ENCODE data around the gene EGFL8. TPM values are rescaled to one million over a fixed set of nuclear protein-coding genes. Genes with fewer than 3 reads are reported as not detected.
"Not testable (repeated sequence)": the region's sequence is repeated elsewhere in the genome, so short reads cannot be mapped to it uniquely, and the experiment has no call there.

Gene EGFL8
- total RNA-seq, 1 donor from 2014 or later: 6.1 TPM

DNA sequence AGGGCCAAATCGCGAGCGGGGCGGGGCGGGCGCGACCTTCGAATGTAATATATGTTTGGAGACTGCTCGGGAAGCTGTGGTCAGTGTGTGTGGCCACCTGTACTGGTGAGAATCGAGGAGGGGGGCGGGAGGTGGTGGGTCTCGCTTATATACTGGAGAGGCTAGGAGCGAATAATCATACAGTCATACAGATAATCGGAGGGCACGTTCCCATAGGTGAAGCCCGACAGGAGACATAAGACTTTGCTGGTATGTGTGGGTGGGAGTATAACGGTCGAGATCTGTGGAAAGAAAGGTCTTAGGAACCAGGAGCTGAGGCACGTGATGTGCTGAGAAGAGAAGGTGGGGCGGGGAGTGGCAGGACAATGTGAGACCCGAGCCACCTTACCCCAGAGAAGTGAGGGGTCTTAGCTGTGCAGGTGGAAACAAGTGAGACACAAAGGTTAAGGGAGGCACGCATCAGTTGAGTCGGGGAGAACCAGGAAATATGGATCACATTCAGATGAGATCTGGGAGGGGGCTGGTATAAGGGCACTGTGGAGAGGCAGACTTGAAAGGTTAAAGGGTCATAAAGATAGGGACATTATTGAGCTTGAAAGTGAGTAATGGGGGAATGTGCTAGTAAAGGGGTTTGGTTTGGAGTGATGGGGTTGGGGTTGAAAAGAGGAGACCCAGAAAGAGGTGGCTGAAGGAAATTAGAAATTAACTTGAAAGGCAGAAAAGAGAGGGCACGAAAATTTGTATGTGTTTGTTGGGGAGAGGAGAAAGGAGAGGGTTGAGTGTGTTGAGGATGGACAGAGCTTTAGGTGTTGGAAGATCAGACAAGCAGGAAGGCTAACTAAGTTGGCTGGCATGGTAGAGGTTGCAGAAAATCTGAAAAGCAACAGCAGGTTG is 14.4 kb downstream of the EGFL8 start:
- no peak for DNase-seq
- ATAC-seq (ENCODE audit: poor library complexity): no peak
- intact Hi-C loops (cut with DNase I): no loop called here

DNA sequence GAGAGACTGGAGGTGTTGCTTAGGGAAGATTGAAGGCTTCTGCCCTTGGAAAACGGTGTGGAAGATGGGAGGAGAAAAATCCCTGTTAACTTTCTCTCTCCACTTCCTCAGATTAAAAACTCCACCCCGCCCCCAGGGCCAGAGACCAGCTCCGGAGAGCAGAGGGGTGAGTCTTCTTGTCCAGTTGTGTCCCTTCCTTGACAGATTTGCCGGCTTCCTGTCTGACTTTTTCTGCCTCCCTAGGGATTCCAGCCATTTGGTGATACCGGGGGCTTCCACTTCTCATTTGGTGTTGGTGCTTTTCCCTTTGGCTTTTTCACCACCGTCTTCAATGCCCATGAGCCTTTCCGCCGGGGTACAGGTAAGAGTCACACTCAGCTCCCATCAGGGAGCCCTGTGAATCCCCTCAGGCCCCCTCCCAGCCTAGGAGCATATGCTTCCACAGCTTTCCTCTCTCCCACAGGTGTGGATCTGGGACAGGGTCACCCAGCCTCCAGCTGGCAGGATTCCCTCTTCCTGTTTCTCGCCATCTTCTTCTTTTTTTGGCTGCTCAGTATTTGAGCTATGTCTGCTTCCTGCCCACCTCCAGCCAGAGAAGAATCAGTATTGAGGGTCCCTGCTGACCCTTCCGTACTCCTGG is 15.5 kb downstream of the EGFL8 start:
- ATAC-seq (ENCODE audit: poor library complexity) (no peak), DNase-seq (no peak)
- intact Hi-C loops (cut with DNase I): no loop called here

DNA sequence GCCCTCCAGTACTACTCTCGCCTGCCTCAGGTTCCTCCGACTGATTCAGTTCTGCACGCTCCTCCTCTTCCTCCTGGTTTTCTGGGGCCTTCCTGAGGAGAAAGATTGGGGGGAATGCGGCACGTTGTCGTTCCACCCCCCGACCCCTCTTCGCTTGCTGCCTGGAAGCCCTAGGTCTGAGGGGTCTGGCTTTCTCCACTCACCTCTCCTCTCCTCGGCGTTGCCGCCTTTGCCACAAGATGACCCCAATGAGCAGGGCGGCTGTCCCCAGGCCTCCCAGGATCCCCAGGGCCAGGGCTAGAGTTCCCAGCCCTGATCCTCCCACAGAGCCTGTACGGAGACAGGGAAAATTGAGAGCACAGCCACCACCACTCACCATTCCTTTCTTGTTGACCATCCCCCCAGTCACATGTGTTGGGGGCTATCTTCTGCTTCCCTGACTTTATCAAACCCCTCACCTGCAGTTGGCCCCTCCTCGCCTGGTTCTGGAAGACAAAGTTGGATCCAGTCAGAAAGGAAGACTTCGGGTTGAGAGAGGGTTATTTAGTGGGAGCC is 16.8 kb downstream of the EGFL8 start:
- ATAC-seq (ENCODE audit: poor library complexity): no peak
- no peak for DNase-seq
- intact Hi-C loops (cut with DNase I): no loop called here

DNA sequence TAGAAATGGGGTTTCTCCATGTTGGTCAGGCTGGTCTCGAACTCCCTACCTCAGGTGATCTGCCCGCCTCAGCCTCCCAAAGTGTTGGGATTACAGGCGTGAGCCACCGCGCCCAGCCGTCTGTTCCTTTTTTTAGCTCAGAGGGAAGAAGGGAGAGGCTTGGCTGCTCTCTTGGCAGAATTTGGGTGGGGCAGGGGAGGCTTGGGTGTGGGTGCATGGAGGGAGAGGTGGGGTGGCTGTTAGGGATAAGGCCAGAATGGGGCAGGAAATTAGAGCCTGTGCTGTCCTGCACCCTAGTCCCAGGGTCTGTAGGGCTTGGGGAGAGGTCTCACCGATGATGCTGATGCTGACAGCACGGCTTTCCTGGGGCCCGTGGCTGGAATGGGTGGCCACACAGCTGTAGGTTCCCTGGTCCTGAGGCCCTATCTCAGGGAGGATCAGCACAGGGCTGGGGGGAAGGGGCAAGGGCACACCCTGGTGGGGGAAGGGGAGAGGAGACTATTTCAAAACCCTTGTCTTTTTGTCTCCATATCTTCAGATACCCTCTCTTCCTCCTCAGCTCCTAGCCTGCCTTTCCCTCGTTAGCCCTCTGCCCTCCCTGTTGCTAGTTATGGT is 17.6 kb downstream of the EGFL8 start:
- intact Hi-C loops (cut with DNase I): no loop called here
- ATAC-seq (ENCODE audit: poor library complexity): no peak
- no peak for DNase-seq

DNA sequence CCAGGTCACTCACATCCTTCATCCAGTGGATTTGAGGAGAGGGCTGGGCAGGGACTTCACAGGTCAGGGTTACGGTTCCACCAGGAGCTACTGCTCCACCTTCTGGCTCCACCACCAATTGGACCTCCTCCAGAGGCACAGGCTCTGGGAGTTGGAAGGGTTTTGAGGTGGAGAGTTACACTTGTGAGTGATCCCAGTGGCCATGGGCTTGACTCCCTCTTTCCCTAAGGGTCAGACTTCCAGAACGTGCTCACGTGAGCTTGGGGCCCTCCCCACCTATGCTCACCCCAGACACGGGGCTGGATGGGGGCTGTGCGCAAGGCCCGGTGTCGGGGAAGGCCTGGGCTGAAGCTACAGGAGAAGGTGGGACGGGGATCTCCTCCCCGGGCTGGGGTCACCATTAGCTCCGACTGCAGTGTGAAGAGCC is 18.2 kb downstream of the EGFL8 start:
- intact Hi-C loops (cut with DNase I): no loop called here
- ATAC-seq (ENCODE audit: poor library complexity): no peak
- no peak for DNase-seq

DNA sequence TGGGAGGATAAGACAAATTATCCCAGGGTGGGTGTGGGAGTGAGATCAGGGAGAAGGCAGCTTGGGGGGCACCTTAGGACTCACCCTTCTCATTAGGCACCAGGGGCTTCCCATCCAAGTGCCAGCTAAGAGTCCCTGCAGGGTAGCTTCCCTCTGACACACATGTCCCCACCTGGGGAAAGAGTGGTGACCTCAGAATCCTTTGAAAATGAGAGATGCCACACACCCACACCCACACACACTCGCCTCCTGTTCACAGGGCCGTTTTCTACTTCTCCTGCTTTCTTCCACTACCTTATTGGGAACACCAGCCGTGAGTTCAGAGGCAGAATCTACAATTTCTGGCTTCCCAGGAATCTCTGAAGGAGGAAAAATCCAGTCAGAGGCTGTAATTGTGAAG is 18.6 kb downstream of the EGFL8 start:
- ATAC-seq (ENCODE audit: poor library complexity) (no peak), DNase-seq (no peak)
- intact Hi-C loops (cut with DNase I): no loop called here

DNA sequence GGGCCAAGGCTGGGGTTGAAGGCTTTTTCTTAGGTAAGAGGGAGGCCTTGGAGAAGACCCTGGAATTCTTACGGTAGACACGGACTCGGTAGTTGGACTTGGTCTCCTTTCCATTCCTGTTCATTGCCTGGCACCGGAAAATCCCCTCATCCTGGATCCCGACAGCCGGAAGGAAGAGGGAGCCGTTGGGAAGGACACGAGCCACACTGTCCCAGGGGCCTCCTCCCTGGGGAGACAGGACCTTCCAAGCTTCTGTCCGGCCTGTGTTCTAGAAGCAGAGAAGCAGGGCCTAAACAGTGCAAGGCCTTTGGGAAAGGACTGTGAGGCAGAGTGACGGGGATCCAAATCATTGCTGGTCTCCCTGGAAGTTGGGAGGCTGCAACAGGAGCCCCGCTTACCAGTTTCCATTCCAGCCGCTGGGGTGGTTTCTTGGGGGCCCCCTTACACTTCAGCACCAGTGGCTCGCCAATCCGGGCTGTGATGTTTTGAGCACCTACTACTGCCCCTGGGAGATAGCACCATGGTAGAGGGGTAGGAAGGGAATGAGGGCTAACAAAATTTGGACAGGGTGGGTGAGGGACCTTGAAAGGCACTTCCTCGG is 19.2 kb downstream of the EGFL8 start:
- intact Hi-C loops (cut with DNase I): no loop called here
- DNase-seq (no peak), ATAC-seq (ENCODE audit: poor library complexity) (no peak)

DNA sequence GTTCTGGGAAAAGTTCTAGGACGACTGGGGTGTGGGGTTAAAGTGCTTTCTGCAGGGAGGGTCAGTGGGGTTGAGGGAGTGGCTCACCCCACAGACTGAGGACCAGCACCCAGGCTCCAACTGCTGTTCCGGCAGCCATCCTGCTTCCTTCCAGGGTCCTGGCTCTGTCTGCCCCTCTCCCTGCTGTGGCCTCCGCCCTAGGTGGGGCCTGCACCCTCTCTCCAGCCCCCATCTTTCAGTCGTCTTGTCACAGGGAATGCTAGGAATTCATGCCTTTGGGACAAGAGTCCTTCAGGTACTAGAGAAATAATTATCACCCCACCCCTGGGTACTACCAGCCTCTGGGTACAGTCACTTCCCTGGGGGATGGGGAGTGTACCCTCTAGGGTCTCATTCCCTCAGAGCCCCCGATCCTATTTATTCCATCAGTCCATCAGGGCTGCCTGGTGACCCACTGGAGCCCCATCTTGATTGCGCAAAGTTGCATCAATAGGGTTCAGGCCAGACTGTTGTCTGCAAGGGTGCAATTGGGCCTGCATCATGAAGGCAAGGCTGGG is 19.8 kb downstream of the EGFL8 start, which contains the start of gene AGER:
TSS of gene AGER (minus strand) at position 170 of the 557 bp plus-strand sequence. CDS start at position 139, 31 bp downstream.
- ATAC-seq (ENCODE audit: poor library complexity) (no peak), DNase-seq (no peak)
- intact Hi-C loops (cut with DNase I): no loop called here

DNA sequence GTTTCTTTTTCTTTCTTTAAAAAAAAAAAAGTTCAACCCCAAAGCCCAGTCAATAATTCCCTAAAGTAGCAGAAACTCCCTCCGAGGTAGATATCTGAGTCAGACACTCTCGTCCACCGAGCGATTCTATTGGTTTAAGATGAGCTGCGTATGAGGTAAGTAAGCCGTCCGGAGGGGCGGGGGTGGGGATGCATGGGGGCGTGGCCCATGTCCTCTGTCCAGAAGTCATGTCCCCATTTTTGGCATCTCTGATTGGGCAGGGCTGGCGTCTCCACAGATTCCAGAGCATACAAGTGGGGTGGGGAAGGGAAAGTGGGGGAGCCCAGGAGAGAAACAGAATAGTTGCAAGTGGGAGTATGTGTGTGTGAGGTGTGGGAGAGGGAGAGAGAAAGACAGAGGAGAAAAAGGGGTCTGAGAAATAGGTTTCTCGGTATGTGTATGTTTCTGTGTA is 21.3 kb downstream of the EGFL8 start:
- ATAC-seq (ENCODE audit: poor library complexity) (peak; percentile 66), DNase-seq (peak; percentile 89)
- intact Hi-C loops (cut with DNase I): not testable (repeated sequence)

DNA sequence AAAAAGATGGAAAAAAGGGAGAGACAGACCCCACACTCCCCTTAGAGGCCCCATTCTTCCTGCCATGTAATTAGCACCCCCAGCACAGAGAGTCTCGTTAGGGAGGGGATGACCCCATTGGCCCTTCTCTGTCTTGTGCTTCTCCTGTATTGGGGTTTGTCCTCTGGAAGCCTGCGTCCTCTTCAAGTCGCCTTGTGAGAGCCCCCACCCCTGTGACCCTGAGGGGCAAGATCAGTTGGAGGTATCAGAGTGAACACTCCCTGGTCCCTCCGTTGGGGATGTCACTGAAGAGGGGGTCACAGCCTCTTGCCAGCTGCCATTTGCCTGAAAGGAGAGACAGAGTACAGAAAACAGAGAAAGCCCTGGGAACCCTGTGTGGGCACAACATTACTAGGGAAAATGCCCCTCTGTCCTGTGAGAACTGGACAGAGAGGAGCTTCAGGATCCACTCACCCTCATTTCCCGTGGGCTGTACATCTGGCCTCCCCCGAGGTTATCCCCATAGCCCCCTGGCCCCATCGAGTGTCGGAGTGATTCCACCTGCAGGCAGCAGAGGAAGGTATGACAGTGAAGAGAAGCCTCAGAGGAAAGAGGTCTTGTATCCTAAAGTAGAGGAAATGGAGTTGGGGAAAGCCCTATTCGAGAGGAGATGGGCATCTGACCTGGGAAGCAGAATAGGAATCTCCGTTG is 21.9 kb downstream of the EGFL8 start:
- intact Hi-C loops (cut with DNase I); DNase-seq; ATAC-seq (ENCODE audit: poor library complexity): not testable (repeated sequence)

DNA sequence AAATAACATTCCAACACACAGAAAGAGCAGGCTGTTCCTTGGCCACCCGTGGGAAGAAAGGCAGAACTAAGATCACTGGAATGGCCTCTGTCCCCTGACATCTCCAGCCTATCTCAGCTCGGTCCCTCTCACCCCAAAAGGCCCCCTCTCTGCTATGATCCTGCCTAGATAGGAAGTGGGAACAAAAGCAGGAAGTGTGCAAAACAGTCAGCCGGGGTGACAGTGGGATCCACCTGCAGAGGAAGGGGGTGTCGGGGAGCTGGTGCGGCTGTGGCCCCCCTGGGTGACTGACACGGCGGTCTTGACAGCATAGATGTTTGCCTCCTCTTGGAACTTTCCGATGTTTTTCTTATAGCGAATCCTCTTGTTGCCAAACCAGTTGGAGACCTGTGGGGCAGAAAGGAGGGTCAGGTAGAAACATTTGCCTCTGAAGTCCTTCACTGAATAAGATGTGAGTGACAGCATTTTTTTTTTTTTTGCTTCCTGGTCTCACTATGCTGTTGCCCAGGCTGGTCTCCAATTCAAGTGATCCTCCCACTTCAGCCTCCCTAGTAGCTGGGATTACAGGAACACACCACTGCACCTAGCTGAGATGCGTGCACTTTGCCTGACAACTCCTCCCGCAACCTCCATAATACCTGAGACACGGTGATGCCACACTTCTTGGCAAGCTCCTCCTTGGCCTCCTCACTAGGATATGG is 22.8 kb downstream of the EGFL8 start:
- DNase-seq: no peak
- intact Hi-C loops (cut with DNase I): no loop called here
- ATAC-seq (ENCODE audit: poor library complexity): no peak

DNA sequence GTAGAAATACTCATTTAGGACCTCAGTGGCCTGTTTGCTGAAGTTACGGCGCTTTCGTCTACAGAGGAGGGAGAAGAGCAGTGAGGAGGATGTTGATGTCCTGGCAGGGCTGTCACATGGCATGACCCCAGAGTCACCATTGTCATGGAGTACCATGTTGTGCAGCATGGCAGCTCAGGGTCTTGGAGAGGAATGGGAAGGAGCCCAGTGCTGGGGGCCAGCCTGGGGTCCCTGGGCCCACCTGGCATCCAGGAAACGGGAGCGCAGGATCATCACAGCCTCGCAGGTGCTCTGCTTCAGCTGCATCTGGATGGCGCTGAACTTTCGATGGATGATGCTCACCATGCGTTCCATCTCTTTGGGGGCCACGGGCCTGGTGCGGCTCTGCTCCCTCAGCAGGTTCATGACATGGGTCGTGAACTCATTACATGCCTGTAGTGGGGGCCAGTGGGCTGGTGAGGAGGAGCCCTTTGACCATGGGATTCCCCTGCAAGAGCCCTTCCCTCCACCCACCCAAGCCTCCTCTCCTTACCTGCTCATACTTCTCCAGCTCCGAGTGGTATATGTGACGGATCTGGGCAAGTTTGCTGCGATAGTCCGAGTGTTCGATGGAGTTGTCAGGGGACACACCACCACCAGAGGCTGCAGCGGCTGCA is 23.5 kb downstream of the EGFL8 start:
- DNase-seq; intact Hi-C loops (cut with DNase I); ATAC-seq (ENCODE audit: poor library complexity): not testable (repeated sequence)

DNA sequence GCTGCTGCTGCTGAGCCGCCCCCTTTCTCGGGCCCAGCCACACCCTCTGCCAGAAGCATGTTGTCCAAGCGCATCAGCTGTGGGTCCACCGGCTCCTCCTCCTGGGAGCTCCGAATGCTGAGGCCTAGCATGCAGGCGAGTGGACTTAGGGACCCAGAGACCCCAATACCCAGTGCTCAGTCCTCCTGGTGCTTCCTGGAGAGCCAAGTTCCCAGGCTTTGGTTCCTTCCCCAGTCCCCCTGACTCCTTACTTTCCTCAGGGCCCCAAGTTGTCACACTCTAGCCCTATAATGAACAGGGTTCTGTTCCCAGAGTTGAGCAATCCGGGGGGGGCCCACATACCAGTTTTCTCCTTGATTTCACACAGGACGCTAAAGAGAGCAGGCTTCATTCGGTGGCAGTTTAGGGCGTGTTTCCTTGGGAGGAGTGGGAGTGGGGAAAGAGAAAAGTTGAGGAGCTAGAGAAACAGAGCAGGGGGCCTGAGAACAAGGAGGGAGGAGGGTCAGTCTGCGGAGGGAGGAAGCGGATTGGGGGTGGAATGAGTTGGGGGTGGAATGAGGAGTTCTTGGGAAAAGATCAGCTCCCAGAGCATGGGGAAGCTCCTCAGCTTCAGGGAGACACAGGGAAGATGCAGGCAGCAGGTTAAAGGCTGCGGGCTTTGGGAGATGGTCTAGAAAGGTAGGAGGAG is 24.1 kb downstream of the EGFL8 start:
- ATAC-seq (ENCODE audit: poor library complexity) (no peak), DNase-seq (no peak)
- intact Hi-C loops (cut with DNase I): no loop called here

DNA sequence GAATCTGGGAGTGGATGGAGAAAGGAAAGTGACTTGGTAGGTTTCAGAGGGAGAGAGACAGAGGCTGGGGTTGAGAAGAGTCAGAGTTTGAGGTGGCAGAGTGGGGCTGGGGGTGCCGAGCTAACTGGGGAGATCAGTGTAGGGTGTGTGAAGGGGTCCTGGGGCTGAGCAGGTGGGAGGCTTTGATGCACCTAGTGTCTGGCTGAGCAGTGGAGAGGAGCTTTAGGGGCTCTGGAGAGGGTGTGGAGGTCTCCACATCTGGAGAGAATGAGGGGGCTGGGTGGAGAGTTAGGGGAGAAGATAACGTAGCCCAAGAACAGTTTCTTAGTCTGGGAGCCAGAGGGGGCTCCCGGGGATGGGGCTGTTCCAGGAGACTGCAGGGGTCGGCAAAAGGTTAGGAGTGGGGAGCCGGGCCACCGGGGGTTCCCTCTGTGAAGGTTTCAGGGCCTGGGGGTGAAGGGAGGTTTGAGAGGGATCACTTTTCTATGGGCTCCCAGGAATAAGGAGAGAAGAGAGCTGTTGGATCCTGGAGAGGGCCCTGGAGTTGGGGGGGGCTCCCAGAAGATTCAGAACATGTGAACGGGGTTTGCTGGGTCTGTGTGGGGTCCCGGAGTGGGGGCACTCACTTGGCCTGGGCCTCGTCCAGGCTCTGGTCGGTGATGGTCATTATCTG is 24.8 kb downstream of the EGFL8 start:
- no peak for DNase-seq
- peak; percentile 0 for ATAC-seq (ENCODE audit: poor library complexity)
- intact Hi-C loops (cut with DNase I): no loop called here

DNA sequence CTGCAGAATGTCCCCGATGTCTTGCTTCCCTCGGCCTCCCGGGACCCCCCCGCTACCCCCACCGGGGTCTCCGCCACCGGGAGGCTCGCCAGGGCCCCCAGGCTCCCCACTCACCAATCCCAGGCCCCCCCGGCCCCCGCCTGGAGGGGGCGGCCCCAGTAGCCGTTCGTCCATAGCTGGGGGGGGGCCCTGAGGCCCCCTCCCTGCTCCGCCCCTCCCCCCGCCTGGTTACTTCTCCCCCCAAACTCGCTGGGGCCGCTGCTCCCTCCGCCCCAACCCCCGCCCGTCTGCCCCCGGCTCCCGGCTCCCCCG is 25.3 kb downstream of the EGFL8 start:
- peak; percentile 3 for ATAC-seq (ENCODE audit: poor library complexity)
- DNase-seq: no peak
- intact Hi-C loops (cut with DNase I): no loop called here
